ENCODE results near the gene SHROOM3.

The SHROOM3 gene

GRCh38 chr4:76790377-76790776, 355.3 kb downstream of the SHROOM3 start:
- H3K27ac ChIP-seq = no peak overlapping the region
- TF ChIP-seq ZFX (IDR thresholded peaks at IDR 0.05; ENCODE audit: borderline replicate concordance) (no peak), CTCF (IDR thresholded peaks at IDR 0.05) (no peak)

GRCh38 chr4:76791479-76791878, 356.4 kb downstream of the SHROOM3 start:
- H3K27ac ChIP-seq = no peak overlapping the region
- TF ChIP-seq ZFX (IDR thresholded peaks at IDR 0.05; ENCODE audit: borderline replicate concordance) (no peak), CTCF (IDR thresholded peaks at IDR 0.05) (no peak)

GRCh38 chr4:76792418-76792817, 357.4 kb downstream of the SHROOM3 start:
- H3K27ac ChIP-seq = no peak overlapping the region
- TF ChIP-seq ZFX (IDR thresholded peaks at IDR 0.05; ENCODE audit: borderline replicate concordance) (no peak), CTCF (IDR thresholded peaks at IDR 0.05) (no peak)

- TF ChIP-seq CTCF (IDR thresholded peaks at IDR 0.05) = no peak
- TF ChIP-seq ZFX (IDR thresholded peaks at IDR 0.05; ENCODE audit: borderline replicate concordance) = no peak
- no peak overlapping the region for H3K27ac ChIP-seq
These were observed 360.2 kb downstream of the SHROOM3 start for GRCh38 chr4:76795243-76795642.

- H3K27ac ChIP-seq = no peak overlapping the region
- no peak for TF ChIP-seq CTCF (IDR thresholded peaks at IDR 0.05)
- TF ChIP-seq ZFX (IDR thresholded peaks at IDR 0.05; ENCODE audit: borderline replicate concordance) = no peak
These were observed 364.1 kb downstream of the SHROOM3 start for GRCh38 chr4:76799140-76799539.

- TF ChIP-seq CTCF (IDR thresholded peaks at IDR 0.05) = no peak
- H3K27ac ChIP-seq = no peak overlapping the region
These were observed 364.7 kb downstream of the SHROOM3 start for GRCh38 chr4:76799718-76800117.

- H3K27ac ChIP-seq = no peak overlapping the region
- TF ChIP-seq CTCF (IDR thresholded peaks at IDR 0.05) (no peak), ZFX (IDR thresholded peaks at IDR 0.05; ENCODE audit: borderline replicate concordance) (no peak)
These were observed 365.9 kb downstream of the SHROOM3 start for GRCh38 chr4:76800902-76801301.
